Sigmoid colon (tissue), 7 donors: ENCODE measurements around the gene NPTX1. TPM values are rescaled to one million over a fixed set of nuclear protein-coding genes. Genes with fewer than 3 reads are reported as not detected.
A peak's percentile ranks its signal among the peaks of the same experiment; 100 is the strongest.

ENCODE experiments used
- DNase-seq: peaks from one replicate; pipeline ENCODE4 v3.0.0-alpha.2; 2019
- H3K27ac ChIP-seq, 4 donors: fragments of 200-600 bp; sonication (generic); one replicate each; pipeline ENCODE4 v1.5.1; 2016 to 2019; ENCODE audit warnings: mild to moderate bottlenecking in 1 of 4
- H3K27me3 ChIP-seq, 3 donors: fragments of 200-600 bp; sonication (generic); one replicate each; pipeline ENCODE4 v1.5.1; 2019; ENCODE audit warnings: mild to moderate bottlenecking in 1 of 3
- H3K36me3 ChIP-seq, 4 donors: fragments of 200-600 bp; sonication (generic); one replicate each; pipeline ENCODE4 v1.5.1; 2016 to 2019
- H3K4me1 ChIP-seq, 4 donors: fragments of 200-600 bp; sonication (generic); one replicate each; pipeline ENCODE4 v1.5.1; 2017 to 2019
- H3K4me3 ChIP-seq, 4 donors: fragments of 200-600 bp; sonication (generic); one replicate each; pipeline ENCODE4 v1.5.1; 2017 to 2019; ENCODE audit warnings: mild to moderate bottlenecking in 2 of 4, moderate library complexity in 1 of 4
- H3K9me3 ChIP-seq, 4 donors: fragments of 200-600 bp in 3 of 4; sonication (generic) in 3 of 4; one replicate each; pipeline versions ENCODE4 v1.5.1 to v1.6.1; 2013 to 2019
- CTCF ChIP-seq, 4 experiments: fragments of 450-650 bp in 3 of 4; fragments of 200-600 bp in 1 of 4; IDR thresholded peaks; one replicate each; pipeline ENCODE4 v1.5.1; 2016 to 2019; ENCODE audit warnings: antibody characterized with exemption in 4 of 4, mild to moderate bottlenecking in 3 of 4, moderate library complexity in 2 of 4
- EP300 ChIP-seq, 4 donors: sonication (generic); formaldehyde crosslinking; IDR thresholded peaks; one replicate each; pipeline ENCODE4 v1.6.1; 2017; ENCODE audit warnings: antibody characterized with exemption in 4 of 4
- POLR2A ChIP-seq, 2 donors: fragments of 450-650 bp; IDR thresholded peaks; one replicate each; pipeline ENCODE4 v1.6.1; 2016; ENCODE audit warnings: antibody characterized with exemption in 2 of 2, mild to moderate bottlenecking in 2 of 2, moderate library complexity in 2 of 2
- POLR2AphosphoS5 ChIP-seq, 4 donors: sonication (generic); formaldehyde crosslinking; IDR thresholded peaks; one replicate each; pipeline ENCODE4 v1.6.1; 2017; ENCODE audit warnings: antibody characterized with exemption in 4 of 4
- WGBS, 2 donors: extraction: QIAGEN DNeasy Blood & Tissue Kit; methylation state at CpG; one replicate each; pipeline ENCODE4 v1.1.7; 2013; 5-methylcytosine and 5-hydroxymethylcytosine counted together
- intact Hi-C: fragments of 100-400 bp; cut with DNase I; formaldehyde crosslinking; loops from one replicate; pipeline ENCODE4 v1.15.1; 2023
- polyA plus RNA-seq, 3 donors: library from polyadenylated mRNA; stranded (reverse); fragments of 200-250 nt; gene quantifications; one replicate each; pipeline ENCODE4 v1.2.3, GENCODE V29; 2013
- total RNA-seq, 4 donors: library from RNA; depleted of rRNA; stranded (reverse); fragments of >200 nt; gene quantifications; one replicate each; pipeline ENCODE4 v1.1.0, GENCODE V29; 2016
- donor health status: healthy with polysubstance abuse.
- donor health status: Bipolar disorder and iron deficiency.
- donor health status: healthy.

NPTX1 gene
- total and polyA plus RNA-seq, 7 donors, result 0.60 to 67.3 (median 36.9) TPM

GRCh38 chr17:80478487-80479245 is 2.3 kb upstream of the NPTX1 start:
- peaks cover 25 to 83% (median 72%) of the 10 kb centered on the region in 3 donors for H3K27me3 ChIP-seq

GRCh38 chr17:80477647-80478478 is 1.5 kb upstream of the NPTX1 start:
- H3K36me3 ChIP-seq, result peaks cover 0 to 5% (median 0%) of the 10 kb centered on the region in 4 donors
- peak; percentile 81 for DNase-seq
- TF ChIP-seq POLR2A (IDR thresholded peaks at IDR 0.05) (no peak), CTCF (IDR thresholded peaks at IDR 0.05) (peak in 3 of 4 experiments; percentile 30 to 55 (median 40)), EP300 (IDR thresholded peaks at IDR 0.05) (no peak), POLR2AphosphoS5 (IDR thresholded peaks at IDR 0.05) (no peak)
- no peaks in the 10 kb centered on the region for H3K9me3 ChIP-seq
- peak overlapping the region; percentile 30 to 64 (median 58) for H3K4me3 ChIP-seq
- H3K4me1 ChIP-seq, result peaks cover 6 to 56% (median 54%) of the 10 kb centered on the region in 4 donors
- peak overlapping the region in 3 of 4 donors; percentile 15 to 85 (median 85) for H3K27ac ChIP-seq
- intact Hi-C loops, result loop anchor here (1.0 to 10.0 kb wide), 4 partner anchors 51 to 384 kb away; no protein-coding TSS in a partner anchor
- H3K27me3 ChIP-seq, result peaks cover 25 to 81% (median 72%) of the 10 kb centered on the region in 3 donors
- 3 to 7% methylated on average over 103 of the region's 103 CpGs for WGBS, 2 donors

More at GRCh38 chr17:80478487-80479245, 2.3 kb upstream of the NPTX1 start:
- no peaks in the 10 kb centered on the region for H3K36me3 ChIP-seq
- no peak for DNase-seq
- 5 to 7% methylated on average over 51 of the region's 51 CpGs for WGBS, 2 donors
- TF ChIP-seq POLR2A (IDR thresholded peaks at IDR 0.05) (no peak), EP300 (IDR thresholded peaks at IDR 0.05) (no peak), CTCF (IDR thresholded peaks at IDR 0.05) (no peak)
- peaks cover 6 to 51% (median 49%) of the 10 kb centered on the region in 4 donors for H3K4me1 ChIP-seq
- H3K9me3 ChIP-seq, result no peaks in the 10 kb centered on the region
- H3K4me3 ChIP-seq, result peak overlapping the region; percentile 30 to 64 (median 58)
- intact Hi-C loops, result loop anchor here (1.0 to 10.0 kb wide), 4 partner anchors 52 to 384 kb away; no protein-coding TSS in a partner anchor
- peak overlapping the region in 1 of 4 donors; percentile 22 for H3K27ac ChIP-seq

GRCh38 chr17:80476877-80477646 is 655 bp upstream of the NPTX1 start:
- peaks cover 0 to 13% (median 0%) of the 10 kb centered on the region in 4 donors for H3K36me3 ChIP-seq
- peak overlapping the region in 3 of 4 donors; percentile 85 for H3K27ac ChIP-seq
- WGBS, 2 donors, result 1 to 2% methylated on average over 84 of the region's 84 CpGs
- intact Hi-C loops, result loop anchor here (5.0 to 10.0 kb wide), 2 partner anchors 358 to 385 kb away; no protein-coding TSS in a partner anchor
- H3K27me3 ChIP-seq, result peaks cover 25 to 73% (median 67%) of the 10 kb centered on the region in 3 donors
- H3K4me3 ChIP-seq, result peak overlapping the region; percentile 30 to 64 (median 58)
- no peaks in the 10 kb centered on the region for H3K9me3 ChIP-seq
- TF ChIP-seq CTCF (IDR thresholded peaks at IDR 0.05) (no peak), POLR2AphosphoS5 (IDR thresholded peaks at IDR 0.05) (no peak), POLR2A (IDR thresholded peaks at IDR 0.05) (no peak)
- peaks cover 6 to 56% (median 54%) of the 10 kb centered on the region in 4 donors for H3K4me1 ChIP-seq
- no peak for DNase-seq
